Uterus (tissue), 2 donors: ENCODE data around the gene EED.

Experiments used
- CTCF ChIP-seq, 4 experiments: fragments of 200-600 bp in 2 of 4; fragments of 450-650 bp in 2 of 4; sonication (generic) in 2 of 4; IDR thresholded peaks; one replicate each; pipeline ENCODE4 v1.5.1; 2016 to 2019; ENCODE audit warnings: antibody characterized with exemption in 4 of 4, mild to moderate bottlenecking in 2 of 4, moderate library complexity in 1 of 4
- POLR2A ChIP-seq, 2 donors: fragments of 450-650 bp; IDR thresholded peaks; one replicate each; pipeline ENCODE4 v1.6.1; 2016; ENCODE audit warnings: antibody characterized with exemption in 2 of 2, mild to moderate bottlenecking in 1 of 2, moderate library complexity in 1 of 2

GRCh38 chr11:86205421-86206336 is 38.9 kb upstream of the EED start:
- no peak for TF ChIP-seq CTCF (IDR thresholded peaks at IDR 0.05)
- no peak for TF ChIP-seq POLR2A (IDR thresholded peaks at IDR 0.05)
